ENCODE results near the gene SERPINA4.
"Not testable (repeated sequence)": the region's sequence is repeated elsewhere in the genome, so short reads cannot be mapped to it uniquely, and the experiment has no call there.

The SERPINA4 gene

DNA sequence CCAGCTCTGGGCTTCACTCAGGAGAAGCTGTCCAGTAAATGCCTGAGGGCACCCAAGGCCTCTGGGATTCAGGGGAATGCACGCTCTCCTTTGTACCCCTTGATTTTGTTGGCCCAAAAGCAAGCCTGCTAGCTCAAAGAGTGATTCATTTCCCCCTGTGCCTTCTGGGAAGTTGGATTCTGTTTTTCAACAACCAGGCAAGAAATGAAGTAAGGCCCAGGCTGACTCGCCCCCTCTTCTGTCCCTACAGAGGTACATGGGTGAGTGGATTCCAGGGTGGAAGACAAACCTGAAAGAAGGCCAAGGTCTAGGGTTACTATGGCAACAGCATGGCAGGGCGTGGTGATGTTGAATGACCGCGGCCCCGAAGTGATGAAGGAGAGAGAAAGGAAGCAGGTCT lies 10.7 kb downstream of the SERPINA4 start:
- Histone ChIP-seq H3K9me3 (ENCODE audit: low read length) (no peaks in the 10 kb centered on the region), H3K27ac (ENCODE audit: low read depth, low read length) (no peak overlapping the region), H3K27me3 (ENCODE audit: control insufficient read depth in 1 of 2, insufficient read depth in 2 of 2, low read length in 2 of 2) (no peaks in the 10 kb centered on the region), H3K9ac (ENCODE audit: low read length) (no peak overlapping the region), H3K4me1 (ENCODE audit: insufficient read depth, low read length) (peaks cover 4% of the 10 kb centered on the region), H3K4me3 (ENCODE audit: low read depth in 1 of 2, low read length in 2 of 2) (no peak overlapping the region), H3K36me3 (ENCODE audit: insufficient read depth, low read length) (no peaks in the 10 kb centered on the region)

GRCh38 chr14:94572637-94573303 lies 11.5 kb downstream of the SERPINA4 start:
- Histone ChIP-seq H3K9me3 (ENCODE audit: low read length) (no peaks in the 10 kb centered on the region), H3K4me1 (ENCODE audit: insufficient read depth, low read length) (peaks cover 4% of the 10 kb centered on the region), H3K4me3 (ENCODE audit: low read depth in 1 of 2, low read length in 2 of 2) (no peak overlapping the region), H3K27ac (ENCODE audit: low read depth, low read length) (no peak overlapping the region), H3K27me3 (ENCODE audit: control insufficient read depth in 1 of 2, insufficient read depth in 2 of 2, low read length in 2 of 2) (no peaks in the 10 kb centered on the region), H3K9ac (ENCODE audit: low read length) (no peak overlapping the region), H3K36me3 (ENCODE audit: insufficient read depth, low read length) (no peaks in the 10 kb centered on the region)

- Histone ChIP-seq H3K4me1 (ENCODE audit: insufficient read depth, low read length) (peaks cover 4% of the 10 kb centered on the region), H3K9me3 (ENCODE audit: low read length) (no peaks in the 10 kb centered on the region), H3K27me3 (ENCODE audit: control insufficient read depth in 1 of 2, insufficient read depth in 2 of 2, low read length in 2 of 2) (no peaks in the 10 kb centered on the region), H3K27ac (ENCODE audit: low read depth, low read length) (no peak overlapping the region), H3K9ac (ENCODE audit: low read length) (no peak overlapping the region), H3K36me3 (ENCODE audit: insufficient read depth, low read length) (no peaks in the 10 kb centered on the region), H3K4me3 (ENCODE audit: low read depth in 1 of 2, low read length in 2 of 2) (no peak overlapping the region)
Measured at GRCh38 chr14:94573475-94574277, 12.4 kb downstream of the SERPINA4 start.

DNA sequence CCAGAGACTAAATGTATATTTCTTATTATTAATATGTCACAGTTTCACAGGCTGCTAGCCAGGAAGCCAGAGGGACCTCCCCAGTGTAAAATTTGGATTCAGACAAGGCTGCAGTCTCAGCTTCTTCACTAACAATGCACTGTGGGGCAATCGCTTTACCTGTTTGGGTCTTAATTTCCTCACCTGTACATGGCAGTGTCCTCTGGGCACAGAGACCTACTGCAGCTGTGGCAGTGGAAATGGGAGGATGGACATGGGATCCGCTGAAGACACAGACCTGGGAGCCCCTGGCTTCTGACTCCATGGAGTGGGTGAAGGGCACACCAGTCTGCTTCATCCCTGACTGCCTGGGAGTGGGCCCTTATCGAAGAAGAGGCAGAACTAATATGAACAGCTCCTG lies 13.1 kb downstream of the SERPINA4 start:
- Histone ChIP-seq H3K4me1 (ENCODE audit: insufficient read depth, low read length) (peaks cover 4% of the 10 kb centered on the region), H3K4me3 (ENCODE audit: low read depth in 1 of 2, low read length in 2 of 2) (no peak overlapping the region), H3K9ac (ENCODE audit: low read length) (no peak overlapping the region), H3K27ac (ENCODE audit: low read depth, low read length) (no peak overlapping the region), H3K9me3 (ENCODE audit: low read length) (no peaks in the 10 kb centered on the region), H3K27me3 (ENCODE audit: control insufficient read depth in 1 of 2, insufficient read depth in 2 of 2, low read length in 2 of 2) (no peaks in the 10 kb centered on the region), H3K36me3 (ENCODE audit: insufficient read depth, low read length) (no peaks in the 10 kb centered on the region)

DNA sequence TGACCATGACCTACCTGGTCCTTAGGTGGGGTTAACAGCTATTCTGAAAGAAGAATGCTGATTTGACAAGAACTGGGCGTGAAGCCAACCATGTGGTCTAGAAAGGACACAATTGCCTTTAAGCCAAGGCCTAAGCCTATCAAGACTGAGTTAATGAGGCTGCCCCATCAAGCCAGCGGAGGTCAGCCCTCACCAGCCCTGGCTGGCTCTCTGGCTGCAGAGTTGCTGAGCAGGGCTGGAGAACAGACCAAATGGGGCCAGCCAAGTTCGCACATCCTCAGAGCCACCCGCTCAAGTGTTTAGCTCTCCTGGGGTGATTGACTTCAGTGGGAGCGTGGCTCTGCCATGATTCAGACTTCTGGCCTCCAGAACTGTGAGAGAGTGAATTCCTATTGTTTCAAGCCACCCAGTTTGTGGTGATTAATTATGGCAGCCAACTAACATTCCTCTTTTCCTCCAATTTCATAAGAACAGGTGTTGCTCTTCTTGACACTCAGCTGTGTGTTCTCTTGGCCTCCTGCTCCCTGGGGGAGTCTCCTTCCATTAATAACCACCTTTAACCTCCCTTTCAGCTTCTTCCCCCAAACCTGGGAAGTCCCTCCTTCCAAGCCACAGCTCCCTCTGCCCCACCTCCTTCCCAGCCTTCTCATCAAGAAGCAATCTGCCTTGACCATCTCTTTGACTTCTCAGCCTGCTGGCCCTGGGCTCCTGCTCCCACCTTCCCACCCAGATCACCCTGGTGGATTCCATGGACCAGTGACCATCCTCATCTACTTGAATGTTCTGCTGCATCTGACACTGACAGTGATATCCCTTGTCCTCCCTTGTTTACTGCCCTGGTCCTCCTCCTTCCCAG lies 14.7 kb downstream of the SERPINA4 start:
- Histone ChIP-seq H3K9ac (ENCODE audit: low read length) (no peak overlapping the region), H3K36me3 (ENCODE audit: insufficient read depth, low read length) (no peaks in the 10 kb centered on the region), H3K9me3 (ENCODE audit: low read length) (no peaks in the 10 kb centered on the region), H3K27ac (ENCODE audit: low read depth, low read length) (no peak overlapping the region), H3K27me3 (ENCODE audit: control insufficient read depth in 1 of 2, insufficient read depth in 2 of 2, low read length in 2 of 2) (no peaks in the 10 kb centered on the region), H3K4me3 (ENCODE audit: low read depth in 1 of 2, low read length in 2 of 2) (no peak overlapping the region), H3K4me1 (ENCODE audit: insufficient read depth, low read length) (peaks cover 4% of the 10 kb centered on the region)

- H3K4me1 ChIP-seq (ENCODE audit: insufficient read depth, low read length); H3K36me3 ChIP-seq (ENCODE audit: insufficient read depth, low read length); H3K4me3 ChIP-seq (ENCODE audit: low read depth in 1 of 2, low read length in 2 of 2); H3K9me3 ChIP-seq (ENCODE audit: low read length); H3K9ac ChIP-seq (ENCODE audit: low read length); H3K27ac ChIP-seq (ENCODE audit: low read depth, low read length); H3K27me3 ChIP-seq (ENCODE audit: control insufficient read depth in 1 of 2, insufficient read depth in 2 of 2, low read length in 2 of 2): not testable (repeated sequence)
Measured at GRCh38 chr14:94577472-94577871, 16.2 kb downstream of the SERPINA4 start.

- no peaks in the 10 kb centered on the region for H3K4me1 ChIP-seq (ENCODE audit: insufficient read depth, low read length)
- no peaks in the 10 kb centered on the region for H3K27me3 ChIP-seq (ENCODE audit: control insufficient read depth in 1 of 2, insufficient read depth in 2 of 2, low read length in 2 of 2)
- H3K36me3 ChIP-seq (ENCODE audit: insufficient read depth, low read length): no peaks in the 10 kb centered on the region
- no peaks in the 10 kb centered on the region for H3K9me3 ChIP-seq (ENCODE audit: low read length)
- H3K4me3 ChIP-seq (ENCODE audit: low read depth in 1 of 2, low read length in 2 of 2): no peak overlapping the region
- H3K27ac ChIP-seq (ENCODE audit: low read depth, low read length): no peak overlapping the region
- H3K9ac ChIP-seq (ENCODE audit: low read length): no peak overlapping the region
Measured at GRCh38 chr14:94578712-94579111, 17.5 kb downstream of the SERPINA4 start.

DNA sequence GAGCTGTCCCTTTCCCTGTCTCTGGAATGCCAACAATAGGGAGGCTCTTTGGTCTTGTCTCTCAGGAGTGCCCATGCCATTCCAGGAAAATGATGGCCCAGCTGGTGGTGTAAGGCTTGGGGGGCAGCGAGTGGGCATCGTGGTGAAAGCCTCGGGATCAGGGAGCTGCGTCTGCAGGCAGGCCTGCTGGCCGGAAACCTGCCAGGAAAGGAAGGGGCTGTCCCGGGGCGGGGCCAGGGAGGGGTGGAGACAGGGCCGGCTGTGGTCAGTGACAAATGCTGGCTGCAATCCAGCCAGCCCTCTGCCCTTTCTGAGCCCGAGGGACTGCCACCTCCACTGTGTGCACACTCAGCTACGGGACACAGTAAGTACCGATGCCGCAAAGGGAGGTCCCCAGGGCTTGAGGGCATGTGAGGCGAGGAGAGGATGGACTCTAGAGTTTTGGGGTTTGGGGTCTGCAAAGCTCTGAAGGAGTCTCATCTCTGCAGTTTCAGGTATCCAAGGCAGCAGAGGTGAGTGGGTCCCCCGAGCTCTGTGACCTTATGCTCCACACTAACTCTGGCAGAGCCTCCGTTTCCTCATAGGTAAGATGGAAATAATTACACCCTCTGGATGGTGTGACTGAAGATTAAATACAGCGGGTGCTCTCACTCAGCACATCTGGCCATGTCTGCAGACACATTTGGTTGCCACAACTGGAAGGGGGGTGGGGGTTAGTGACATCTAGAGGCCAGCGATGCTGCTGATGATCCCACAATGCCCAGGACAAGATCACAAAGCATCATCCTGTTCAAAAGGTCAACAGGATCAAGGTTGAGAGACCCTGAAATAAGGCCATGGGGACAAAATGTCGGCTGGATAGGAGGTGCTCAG lies 20.1 kb downstream of the SERPINA4 start, which contains the start of gene SERPINA5:
TSS of gene SERPINA5 (plus strand) at position 300 of the 873 bp plus-strand sequence. CDS start 5,937 bp downstream, outside the sequence.
- no peaks in the 10 kb centered on the region for H3K4me1 ChIP-seq (ENCODE audit: insufficient read depth, low read length)
- H3K4me3 ChIP-seq (ENCODE audit: low read depth in 1 of 2, low read length in 2 of 2): no peak within 1 kb of the TSS
- no peaks in the 10 kb centered on the region for H3K9me3 ChIP-seq (ENCODE audit: low read length)
- no peaks in the 10 kb centered on the region for H3K36me3 ChIP-seq (ENCODE audit: insufficient read depth, low read length)
- H3K9ac ChIP-seq (ENCODE audit: low read length): no peak within 1 kb of the TSS
- H3K27ac ChIP-seq (ENCODE audit: low read depth, low read length): no peak within 1 kb of the TSS
- no peaks in the 10 kb centered on the region for H3K27me3 ChIP-seq (ENCODE audit: control insufficient read depth in 1 of 2, insufficient read depth in 2 of 2, low read length in 2 of 2)

- H3K27me3 ChIP-seq (ENCODE audit: control insufficient read depth in 1 of 2, insufficient read depth in 2 of 2, low read length in 2 of 2): no peaks in the 10 kb centered on the region
Measured at GRCh38 chr14:94582199-94582750, 21.0 kb downstream of the SERPINA4 start.

DNA sequence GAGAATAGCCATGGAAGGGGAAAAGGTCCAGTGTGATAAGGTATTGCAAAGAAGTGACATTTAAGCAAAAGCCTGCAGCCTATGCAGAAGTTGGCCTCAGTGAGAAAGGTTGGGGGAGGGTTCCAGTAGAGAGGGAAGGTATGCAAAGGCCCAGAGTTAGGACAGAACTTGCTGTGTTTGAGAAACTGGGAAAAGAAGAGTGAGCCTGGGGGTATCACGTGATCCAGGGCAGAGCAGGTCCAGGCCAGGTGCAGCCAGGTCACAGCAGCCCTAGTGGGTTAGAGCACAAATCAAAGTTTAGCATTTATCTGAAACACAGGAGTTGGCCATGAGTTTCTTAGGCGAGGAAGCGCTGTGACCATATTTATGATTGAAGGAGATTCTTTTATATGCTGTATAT lies 21.6 kb downstream of the SERPINA4 start:
- no peaks in the 10 kb centered on the region for H3K4me1 ChIP-seq (ENCODE audit: insufficient read depth, low read length)
- no peaks in the 10 kb centered on the region for H3K36me3 ChIP-seq (ENCODE audit: insufficient read depth, low read length)
- no peak overlapping the region for H3K4me3 ChIP-seq (ENCODE audit: low read depth in 1 of 2, low read length in 2 of 2)
- H3K27ac ChIP-seq (ENCODE audit: low read depth, low read length): no peak overlapping the region
- no peak overlapping the region for H3K9ac ChIP-seq (ENCODE audit: low read length)
- H3K27me3 ChIP-seq (ENCODE audit: control insufficient read depth in 1 of 2, insufficient read depth in 2 of 2, low read length in 2 of 2): no peaks in the 10 kb centered on the region
- no peaks in the 10 kb centered on the region for H3K9me3 ChIP-seq (ENCODE audit: low read length)

More at GRCh38 chr14:94582199-94582750, 21.0 kb downstream of the SERPINA4 start:
- no peaks in the 10 kb centered on the region for H3K9me3 ChIP-seq (ENCODE audit: low read length)
- H3K4me1 ChIP-seq (ENCODE audit: insufficient read depth, low read length): no peaks in the 10 kb centered on the region
- no peak overlapping the region for H3K9ac ChIP-seq (ENCODE audit: low read length)
- no peaks in the 10 kb centered on the region for H3K36me3 ChIP-seq (ENCODE audit: insufficient read depth, low read length)
- H3K4me3 ChIP-seq (ENCODE audit: low read depth in 1 of 2, low read length in 2 of 2): no peak overlapping the region
- H3K27ac ChIP-seq (ENCODE audit: low read depth, low read length): no peak overlapping the region
